OCI-LY7 (cell line): ENCODE data around the gene AGFG1. TPM values are rescaled to one million over a fixed set of nuclear protein-coding genes. Genes with fewer than 3 reads are reported as not detected.

Experiments
- BruUV-seq: library from RNA; stranded (reverse); fragments of 400-500 nt; replicated peaks from 2 replicates; lab custom pipeline; 2021; lab: Mats Ljungman, UMichigan
- CTCF ChIA-PET: fragments of 300-600 bp; sonication (Branson Sonifier 250); formaldehyde crosslinking; loops from one replicate; lab custom pipeline; 2022; ENCODE audit warnings: antibody characterized with exemption; ENCODE audit not compliant: unreplicated experiment; lab: Charles Lee
- POLR2A ChIA-PET: fragments of 300-600 bp; sonication (Branson Sonifier 250); formaldehyde crosslinking; loops from one replicate; lab custom pipeline; 2022; ENCODE audit warnings: antibody characterized with exemption; lab: Charles Lee
- DNase-seq: peaks from one replicate; pipeline ENCODE4 v3.0.0-alpha.2; 2015; ENCODE audit warnings: low spot score
- H2AFZ ChIP-seq: fragments of 200-600 bp; sonication (generic), shearing (Covaris generic); 2 replicates; pipeline ENCODE4 v1.6.1; 2014; ENCODE audit warnings: mild to moderate bottlenecking, antibody characterized with exemption, low read length, moderate library complexity
- H3K27ac ChIP-seq: fragments of 200-600 bp; sonication (generic); 2 replicates; pipeline ENCODE4 v1.5.1; 2014; ENCODE audit warnings: mixed run types, low read depth, mild to moderate bottlenecking, moderate library complexity, low read length, inconsistent platforms; ENCODE audit not compliant: poor library complexity, severe bottlenecking
- H3K36me3 ChIP-seq: fragments of 200-600 bp; sonication (generic); 2 replicates; pipeline ENCODE4 v1.6.1; 2014; ENCODE audit warnings: mild to moderate bottlenecking, antibody characterized with exemption, low read length, moderate library complexity, mixed read lengths; ENCODE audit not compliant: insufficient read depth
- H3K4me1 ChIP-seq: fragments of 200-600 bp; sonication (generic); 2 replicates; pipeline ENCODE4 v1.5.1; 2014; ENCODE audit warnings: mild to moderate bottlenecking, low read length; ENCODE audit not compliant: insufficient read depth, poor library complexity, severe bottlenecking
- H3K4me2 ChIP-seq: fragments of 200-600 bp; sonication (generic); 2 replicates; pipeline ENCODE4 v1.6.1; 2014; ENCODE audit warnings: mild to moderate bottlenecking, low read length
- H3K4me3 ChIP-seq: fragments of 200-600 bp; sonication (generic); 2 replicates; pipeline ENCODE4 v1.5.1; 2014; ENCODE audit warnings: mild to moderate bottlenecking, low read depth, low read length; ENCODE audit not compliant: poor library complexity, severe bottlenecking
- H3K79me2 ChIP-seq: fragments of 200-600 bp; sonication (generic); 2 replicates; pipeline ENCODE4 v1.6.1; 2016; ENCODE audit warnings: low read depth, mild to moderate bottlenecking, low read length, moderate library complexity, mixed read lengths; ENCODE audit not compliant: insufficient read depth
- H3K9me2 ChIP-seq: fragments of 200-600 bp; sonication (generic); 2 replicates; pipeline ENCODE4 v1.6.1; 2016; ENCODE audit warnings: mild to moderate bottlenecking, low read length, mixed read lengths; ENCODE audit not compliant: insufficient read depth
- H3K9me3 ChIP-seq: fragments of 200-600 bp; sonication (generic); 2 replicates; pipeline ENCODE4 v1.6.1; 2014; ENCODE audit warnings: mild to moderate bottlenecking, mixed run types, low read length, mixed read lengths
- H4K20me1 ChIP-seq: fragments of 200-600 bp; sonication (generic); 2 replicates; pipeline ENCODE4 v1.6.1; 2014; ENCODE audit warnings: mild to moderate bottlenecking, antibody characterized with exemption, low read length, moderate library complexity, mixed read lengths; ENCODE audit not compliant: insufficient read depth
- EZH2phosphoT487 ChIP-seq: fragments of 200-600 bp; sonication (generic); IDR thresholded peaks from 2 replicates; pipeline ENCODE4 v1.6.1; 2018; ENCODE audit warnings: low read depth, borderline replicate concordance, mild to moderate bottlenecking, mixed run types, antibody characterized with exemption, low read length, moderate library complexity, mixed read lengths
- intact Hi-C: fragments of 100-400 bp; cut with micrococcal nuclease; formaldehyde crosslinking; loops from one replicate; pipeline ENCODE4 v1.10.0; 2022; ENCODE audit not compliant: unreplicated experiment
- total RNA-seq, 2 experiments: library from RNA; depleted of rRNA in 1 of 2; stranded (reverse); fragments of >200 nt in 1 of 2; shearing (Covaris generic) in 1 of 2; gene quantifications; 2 replicates each; pipeline ENCODE4 v1.2.3, GENCODE V29; 2014 to 2022
- TF ChIP-seq, protein P1 (sequence below): fragments of 200-600 bp; sonication (generic); conservative IDR thresholded peaks from 2 replicates; pipeline ENCODE4 v1.5.1; 2014; ENCODE audit warnings: mild to moderate bottlenecking, antibody characterized with exemption, low read length, moderate library complexity, mixed read lengths

The AGFG1 gene
- total RNA-seq, 2 experiments from 2014 or later: 37.6 to 65.4 TPM

GRCh38 chr2:227511239-227511930 lies 39.4 kb downstream of the AGFG1 start:
- Histone ChIP-seq H3K9me3 (no peaks in the 10 kb centered on the region), H2AFZ (no peak overlapping the region), H3K36me3 (no peaks in the 10 kb centered on the region), H3K79me2 (peaks cover 94% of the 10 kb centered on the region), H3K4me2 (no peak overlapping the region), H3K9me2 (no peaks in the 10 kb centered on the region), H3K4me3 (no peak overlapping the region), H3K4me1 (no peaks in the 10 kb centered on the region), H3K27ac (no peak overlapping the region), H4K20me1 (peaks cover 56% of the 10 kb centered on the region)
- intact Hi-C loops: no loop called here
- CTCF ChIA-PET: no interaction called here
- no TSS peak for BruUV-seq
- no peak for TF ChIP-seq EZH2phosphoT487
- TF ChIP-seq, protein P1, sequence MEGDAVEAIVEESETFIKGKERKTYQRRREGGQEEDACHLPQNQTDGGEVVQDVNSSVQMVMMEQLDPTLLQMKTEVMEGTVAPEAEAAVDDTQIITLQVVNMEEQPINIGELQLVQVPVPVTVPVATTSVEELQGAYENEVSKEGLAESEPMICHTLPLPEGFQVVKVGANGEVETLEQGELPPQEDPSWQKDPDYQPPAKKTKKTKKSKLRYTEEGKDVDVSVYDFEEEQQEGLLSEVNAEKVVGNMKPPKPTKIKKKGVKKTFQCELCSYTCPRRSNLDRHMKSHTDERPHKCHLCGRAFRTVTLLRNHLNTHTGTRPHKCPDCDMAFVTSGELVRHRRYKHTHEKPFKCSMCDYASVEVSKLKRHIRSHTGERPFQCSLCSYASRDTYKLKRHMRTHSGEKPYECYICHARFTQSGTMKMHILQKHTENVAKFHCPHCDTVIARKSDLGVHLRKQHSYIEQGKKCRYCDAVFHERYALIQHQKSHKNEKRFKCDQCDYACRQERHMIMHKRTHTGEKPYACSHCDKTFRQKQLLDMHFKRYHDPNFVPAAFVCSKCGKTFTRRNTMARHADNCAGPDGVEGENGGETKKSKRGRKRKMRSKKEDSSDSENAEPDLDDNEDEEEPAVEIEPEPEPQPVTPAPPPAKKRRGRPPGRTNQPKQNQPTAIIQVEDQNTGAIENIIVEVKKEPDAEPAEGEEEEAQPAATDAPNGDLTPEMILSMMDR: no peak
- DNase-seq: no peak
- POLR2A ChIA-PET: interaction anchor here (1.2 to 2.0 kb wide), 3 partner anchors 9 to 26 kb away, joined by 3 to 8 read pairs (median 6); no protein-coding TSS in a partner anchor

GRCh38 chr2:227511955-227512354 lies 40.0 kb downstream of the AGFG1 start:
- no TSS peak for BruUV-seq

More at GRCh38 chr2:227511955-227512354, 40.0 kb downstream of the AGFG1 start:
- Histone ChIP-seq H3K4me1 (no peaks in the 10 kb centered on the region), H3K79me2 (peaks cover 94% of the 10 kb centered on the region), H3K36me3 (no peaks in the 10 kb centered on the region), H4K20me1 (peaks cover 56% of the 10 kb centered on the region), H3K4me2 (no peak overlapping the region), H3K27ac (no peak overlapping the region), H2AFZ (no peak overlapping the region), H3K4me3 (no peak overlapping the region), H3K9me3 (no peaks in the 10 kb centered on the region), H3K9me2 (no peaks in the 10 kb centered on the region)
- POLR2A ChIA-PET: interaction anchor here (0.9 to 2.0 kb wide), 5 partner anchors 9 to 37 kb away, joined by 3 to 8 read pairs (median 3); no protein-coding TSS in a partner anchor
- intact Hi-C loops: no loop called here
- DNase-seq: no peak
- TF ChIP-seq, protein P1: no peak
- no peak for TF ChIP-seq EZH2phosphoT487
- CTCF ChIA-PET: no interaction called here
